ENCODE results near the gene STAM2. TPM values are rescaled to one million over a fixed set of nuclear protein-coding genes. Genes with fewer than 3 reads are reported as not detected.
"Not testable (repeated sequence)": the region's sequence is repeated elsewhere in the genome, so short reads cannot be mapped to it uniquely, and the experiment has no call there.

Gene STAM2
- total RNA-seq, 1 donor from 2014 or later: 27.0 TPM

GRCh38 chr2:152090726-152091125 lies 84.8 kb downstream of the STAM2 start:
- peak; percentile 57 for ATAC-seq
- DNase-seq (ENCODE audit: missing footprints): not testable (repeated sequence)
- intact Hi-C loops (cut with DNase I): loop anchor here (10.0 kb wide), 1 partner anchor 56 kb away; no protein-coding TSS in a partner anchor

- peak; percentile 39 for ATAC-seq
- intact Hi-C loops (cut with DNase I): no loop called here
These were observed 86.3 kb downstream of the STAM2 start for GRCh38 chr2:152089238-152089637.

GRCh38 chr2:152088006-152088405 lies 87.6 kb downstream of the STAM2 start:
- ATAC-seq (no peak), DNase-seq (ENCODE audit: missing footprints) (no peak)
- intact Hi-C loops (cut with DNase I): no loop called here

More at GRCh38 chr2:152089238-152089637, 86.3 kb downstream of the STAM2 start:
- DNase-seq (ENCODE audit: missing footprints): no peak

DNA sequence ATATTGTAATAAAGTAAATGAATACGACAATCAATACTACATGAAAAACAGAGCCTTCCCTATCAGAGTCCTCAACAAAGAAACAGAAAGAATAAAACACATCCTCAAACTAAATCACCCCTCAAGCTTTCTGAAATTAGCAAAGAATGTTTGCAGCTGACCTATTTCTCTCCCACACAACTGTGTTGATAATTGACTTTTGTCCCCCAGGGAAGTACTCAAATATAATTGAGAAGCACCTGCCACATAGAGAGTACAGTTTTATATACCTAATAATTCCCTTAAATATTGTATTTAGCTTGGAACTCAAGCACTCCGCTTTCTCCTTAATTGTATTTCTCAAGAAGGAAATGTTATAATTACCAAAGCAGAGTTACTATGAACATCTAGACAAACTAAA lies 89.3 kb downstream of the STAM2 start:
- ATAC-seq: no peak
- no peak for DNase-seq (ENCODE audit: missing footprints)
- intact Hi-C loops (cut with DNase I): no loop called here

GRCh38 chr2:152084076-152084475 lies 91.5 kb downstream of the STAM2 start:
- ATAC-seq (no peak), DNase-seq (ENCODE audit: missing footprints) (no peak)
- intact Hi-C loops (cut with DNase I): no loop called here

DNA sequence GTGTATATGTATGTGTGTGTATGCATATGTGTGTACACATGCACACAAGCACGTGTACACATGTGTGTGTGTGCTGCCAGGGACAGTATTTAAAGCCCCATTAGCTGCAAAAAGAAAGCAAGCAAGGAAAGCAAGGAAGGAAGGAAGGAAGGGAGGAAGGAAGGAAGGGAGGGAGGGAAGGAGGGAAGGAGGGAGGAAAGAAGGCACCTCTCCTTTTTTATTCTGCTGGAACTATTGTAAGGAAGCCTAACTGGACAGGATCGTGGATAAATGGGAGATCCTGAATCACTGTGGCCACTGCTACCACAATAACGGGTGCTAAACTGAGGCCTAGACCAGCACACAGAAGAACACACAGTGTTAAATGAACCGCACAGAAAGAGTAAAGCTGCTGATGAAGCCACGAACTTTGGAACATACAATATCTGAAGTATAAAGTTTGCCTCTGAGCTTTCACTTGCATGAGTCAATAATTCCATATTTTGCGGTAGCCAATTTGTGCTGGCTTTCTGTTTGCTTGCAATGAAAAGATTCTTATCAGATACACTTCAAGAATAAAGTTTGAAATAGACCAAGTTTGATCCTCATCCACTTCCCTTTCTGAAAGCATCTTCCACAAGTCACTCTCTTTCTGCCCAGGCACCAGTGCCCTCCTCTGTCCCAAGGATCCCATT lies 92.2 kb downstream of the STAM2 start:
- ATAC-seq (no peak), DNase-seq (ENCODE audit: missing footprints) (no peak)
- intact Hi-C loops (cut with DNase I): no loop called here

DNA sequence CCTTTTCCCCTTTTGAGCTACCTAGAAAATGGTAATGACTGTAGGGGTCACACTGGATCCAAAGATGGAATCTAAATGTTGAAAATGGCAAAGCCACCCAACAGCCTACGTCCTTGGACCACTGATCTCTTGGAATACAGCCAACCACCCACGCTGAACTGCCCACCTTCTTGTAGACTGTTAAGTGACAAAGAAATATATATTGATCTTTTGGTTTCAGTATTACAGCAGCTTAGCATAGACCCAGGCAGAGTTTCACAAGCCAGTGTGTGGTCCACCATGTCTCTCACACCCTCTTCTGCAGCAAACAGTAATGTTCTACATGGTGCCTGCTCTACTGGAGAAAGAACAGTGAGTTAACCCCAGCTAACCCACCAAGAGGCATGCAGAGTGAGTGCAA lies 96.9 kb downstream of the STAM2 start:
- ATAC-seq: no peak
- no peak for DNase-seq (ENCODE audit: missing footprints)
- intact Hi-C loops (cut with DNase I): no loop called here

GRCh38 chr2:152078023-152078422 lies 97.5 kb downstream of the STAM2 start:
- no peak for ATAC-seq
- no peak for DNase-seq (ENCODE audit: missing footprints)
- intact Hi-C loops (cut with DNase I): no loop called here

- intact Hi-C loops (cut with DNase I): no loop called here
- ATAC-seq: peak; percentile 65
- DNase-seq (ENCODE audit: missing footprints): no peak
These were observed 100.0 kb downstream of the STAM2 start for GRCh38 chr2:152075461-152076050.

DNA sequence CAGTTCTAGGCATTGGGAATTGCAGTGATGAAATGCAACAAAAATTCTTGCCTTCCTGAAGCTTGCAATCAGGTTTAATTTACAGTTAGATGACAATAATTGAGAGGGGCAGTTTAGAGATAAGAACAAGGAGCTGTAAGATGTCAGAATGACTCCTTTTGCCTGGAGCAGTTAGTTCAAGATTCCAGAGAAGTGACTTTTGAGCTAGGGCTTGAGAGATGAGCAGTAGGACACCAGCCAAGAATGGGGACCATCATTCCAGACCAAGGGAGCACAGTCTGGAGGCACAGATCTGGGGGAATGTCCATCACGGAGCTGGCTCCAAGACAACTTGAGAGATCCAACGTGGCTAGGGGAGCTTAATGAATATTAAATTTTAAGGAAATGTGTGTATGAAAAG lies 103.6 kb downstream of the STAM2 start:
- ATAC-seq: no peak
- intact Hi-C loops (cut with DNase I): no loop called here
- DNase-seq (ENCODE audit: missing footprints): no peak

DNA sequence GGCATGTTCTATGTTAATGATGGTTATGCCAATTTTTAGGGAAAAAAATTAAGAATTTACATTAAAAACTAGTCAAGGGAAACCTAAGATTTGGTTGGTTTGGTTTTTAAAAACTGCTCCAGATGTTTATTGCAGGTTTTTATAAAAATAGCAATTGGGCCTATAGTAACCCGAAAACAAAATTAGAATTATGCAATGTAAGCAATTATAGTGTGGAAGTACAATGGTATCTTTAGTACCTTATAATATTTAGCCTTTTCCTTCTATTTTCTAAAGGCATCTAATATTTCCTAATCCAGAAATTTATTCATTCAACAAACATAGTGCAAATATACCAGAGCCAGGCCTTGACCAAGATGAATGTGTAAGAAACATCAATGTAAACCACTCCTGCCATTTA lies 104.0 kb downstream of the STAM2 start:
- ATAC-seq (no peak), DNase-seq (ENCODE audit: missing footprints) (no peak)
- intact Hi-C loops (cut with DNase I): no loop called here

GRCh38 chr2:152071092-152071491 lies 104.5 kb downstream of the STAM2 start:
- no peak for ATAC-seq
- intact Hi-C loops (cut with DNase I): no loop called here

GRCh38 chr2:152068226-152068625 lies 107.3 kb downstream of the STAM2 start:
- ATAC-seq: no peak
- DNase-seq (ENCODE audit: missing footprints): no peak
- intact Hi-C loops (cut with DNase I): no loop called here

More at GRCh38 chr2:152071092-152071491, 104.5 kb downstream of the STAM2 start:
- DNase-seq (ENCODE audit: missing footprints): no peak

DNA sequence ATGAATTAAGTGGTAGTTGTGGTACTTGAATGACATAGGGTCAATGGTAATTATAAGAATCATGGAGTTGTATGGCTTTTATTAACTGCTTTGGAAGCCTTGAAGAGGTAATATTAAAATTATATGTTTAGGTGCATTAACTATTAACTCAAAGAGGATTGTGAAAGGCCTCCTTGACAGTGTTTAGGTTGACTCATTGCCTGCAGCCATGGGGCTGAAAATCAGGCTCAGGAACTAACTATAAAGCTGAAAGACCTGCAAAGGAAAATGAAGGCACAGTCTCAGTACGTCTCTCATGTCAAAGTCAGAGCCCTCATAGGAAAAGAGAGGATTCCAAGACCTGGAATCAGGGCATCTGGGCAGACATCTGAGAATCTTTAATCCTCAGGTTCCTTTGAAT lies 107.7 kb downstream of the STAM2 start:
- intact Hi-C loops (cut with DNase I): no loop called here
- ATAC-seq (no peak), DNase-seq (ENCODE audit: missing footprints) (no peak)

Other genes starting within 250 kb of the STAM2 start
- 0.35 TPM for gene CACNB4, start 76.7 kb downstream of the STAM2 start, total RNA-seq
- 7.2 TPM for gene FMNL2, start 159.4 kb upstream of the STAM2 start, total RNA-seq